ENCODE measurements around the gene GFPT1. TPM values are rescaled to one million over a fixed set of nuclear protein-coding genes. Genes with fewer than 3 reads are reported as not detected.

The GFPT1 gene
- total and polyA plus RNA-seq, 2 donors, result 7.0 to 8.8 TPM

DNA sequence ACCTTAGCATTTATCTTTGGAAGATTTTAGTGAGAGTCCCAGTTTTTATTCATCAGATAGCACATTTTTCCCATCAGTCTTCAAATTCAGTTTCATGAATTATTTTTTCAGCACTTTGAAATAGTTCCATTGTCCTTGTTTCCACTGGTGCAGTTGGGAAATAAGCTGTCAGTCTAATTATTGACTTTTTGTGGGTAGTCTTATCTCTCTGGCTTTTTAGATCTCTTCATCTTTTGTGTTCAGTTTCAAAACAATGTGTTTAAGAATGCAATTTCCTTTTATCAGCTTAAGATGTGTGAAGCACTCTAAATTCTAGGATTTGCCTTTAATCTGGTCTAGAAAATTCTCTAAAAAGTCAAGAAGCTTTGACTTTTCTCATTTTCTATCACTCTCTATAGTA lies 70.5 kb downstream of the GFPT1 start:
- DNase-seq (ENCODE audit: low read depth in 6 of 9, low spot score in 9 of 9), result no peak
- Histone ChIP-seq H3K27ac (ENCODE audit: low read depth in 1 of 2, low read length in 1 of 2) (no peak overlapping the region), H3K4me1 (ENCODE audit: control insufficient read depth in 2 of 2, insufficient read depth in 2 of 2, low read length in 2 of 2) (no peaks in the 10 kb centered on the region), H3K27me3 (ENCODE audit: control insufficient read depth in 2 of 2, insufficient read depth in 1 of 2, low read length in 1 of 2) (no peaks in the 10 kb centered on the region), H3K4me3 (ENCODE audit: low read length in 2 of 2) (no peak overlapping the region), H3K9me3 (ENCODE audit: control insufficient read depth in 2 of 2, insufficient read depth in 1 of 2, low read length in 1 of 2) (no peaks in the 10 kb centered on the region), H3K36me3 (ENCODE audit: control insufficient read depth in 2 of 2, insufficient read depth in 2 of 2, low read length in 1 of 2) (peaks cover 0 to 3% of the 10 kb centered on the region in 2 donors)

DNA sequence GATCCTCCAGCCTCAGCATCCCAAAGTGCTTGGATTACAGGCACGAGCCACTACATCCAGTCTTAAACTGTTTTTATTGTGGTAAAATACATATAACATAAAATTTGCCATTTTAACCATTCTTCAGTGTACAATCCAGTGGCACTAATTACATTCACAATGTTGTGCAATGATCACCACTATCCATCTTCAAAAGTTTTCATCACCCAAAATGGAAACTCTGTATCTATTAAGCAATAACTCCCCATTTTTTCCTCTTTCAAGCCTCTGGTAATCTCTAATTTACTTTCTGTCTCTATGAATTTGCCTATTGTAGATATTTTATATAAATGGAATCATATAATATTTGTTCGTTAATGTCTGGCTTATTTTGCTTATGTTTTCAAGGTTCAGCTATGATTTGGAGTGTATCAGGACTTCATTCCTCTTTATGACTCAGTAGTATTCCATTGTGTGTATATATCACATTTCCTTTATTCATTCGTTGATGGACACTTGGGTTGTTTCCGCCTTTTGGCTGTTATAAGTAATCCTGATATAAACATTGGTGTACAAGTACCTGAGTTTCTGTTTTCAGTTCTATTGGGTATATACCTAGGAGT lies 71.8 kb downstream of the GFPT1 start:
- H3K4me3 ChIP-seq (ENCODE audit: low read length in 2 of 2), result no peak overlapping the region
- DNase-seq (ENCODE audit: low read depth in 6 of 9, low spot score in 9 of 9), result no peak
- H3K27me3 ChIP-seq (ENCODE audit: control insufficient read depth in 2 of 2, insufficient read depth in 1 of 2, low read length in 1 of 2), result no peaks in the 10 kb centered on the region
- peaks cover 0 to under 1% of the 10 kb centered on the region in 2 donors for H3K4me1 ChIP-seq (ENCODE audit: control insufficient read depth in 2 of 2, insufficient read depth in 2 of 2, low read length in 2 of 2)
- WGBS, result over 99% methylated on average over 4 of the region's 4 CpGs
- H3K27ac ChIP-seq (ENCODE audit: low read depth in 1 of 2, low read length in 1 of 2), result no peak overlapping the region
- peaks cover 0 to 3% of the 10 kb centered on the region in 2 donors for H3K36me3 ChIP-seq (ENCODE audit: control insufficient read depth in 2 of 2, insufficient read depth in 2 of 2, low read length in 1 of 2)
- no peaks in the 10 kb centered on the region for H3K9me3 ChIP-seq (ENCODE audit: control insufficient read depth in 2 of 2, insufficient read depth in 1 of 2, low read length in 1 of 2)

- DNase-seq (ENCODE audit: low read depth in 6 of 9, low spot score in 9 of 9), result no peak
- H3K36me3 ChIP-seq (ENCODE audit: control insufficient read depth in 2 of 2, insufficient read depth in 2 of 2, low read length in 1 of 2), result no peaks in the 10 kb centered on the region
- no peaks in the 10 kb centered on the region for H3K9me3 ChIP-seq (ENCODE audit: control insufficient read depth in 2 of 2, insufficient read depth in 1 of 2, low read length in 1 of 2)
- WGBS, result 82% methylated on average over 2 of the region's 2 CpGs
- H3K27me3 ChIP-seq (ENCODE audit: control insufficient read depth in 2 of 2, insufficient read depth in 1 of 2, low read length in 1 of 2), result peaks cover 13 to 23% of the 10 kb centered on the region in 2 donors
- H3K4me1 ChIP-seq (ENCODE audit: control insufficient read depth in 2 of 2, insufficient read depth in 2 of 2, low read length in 2 of 2), result peaks cover 0 to 21% of the 10 kb centered on the region in 2 donors
- no peak overlapping the region for H3K4me3 ChIP-seq (ENCODE audit: low read length in 2 of 2)
- no peak overlapping the region for H3K27ac ChIP-seq (ENCODE audit: low read depth in 1 of 2, low read length in 1 of 2)
These were observed 76.0 kb downstream of the GFPT1 start for GRCh38 chr2:69311024-69311416.

DNA sequence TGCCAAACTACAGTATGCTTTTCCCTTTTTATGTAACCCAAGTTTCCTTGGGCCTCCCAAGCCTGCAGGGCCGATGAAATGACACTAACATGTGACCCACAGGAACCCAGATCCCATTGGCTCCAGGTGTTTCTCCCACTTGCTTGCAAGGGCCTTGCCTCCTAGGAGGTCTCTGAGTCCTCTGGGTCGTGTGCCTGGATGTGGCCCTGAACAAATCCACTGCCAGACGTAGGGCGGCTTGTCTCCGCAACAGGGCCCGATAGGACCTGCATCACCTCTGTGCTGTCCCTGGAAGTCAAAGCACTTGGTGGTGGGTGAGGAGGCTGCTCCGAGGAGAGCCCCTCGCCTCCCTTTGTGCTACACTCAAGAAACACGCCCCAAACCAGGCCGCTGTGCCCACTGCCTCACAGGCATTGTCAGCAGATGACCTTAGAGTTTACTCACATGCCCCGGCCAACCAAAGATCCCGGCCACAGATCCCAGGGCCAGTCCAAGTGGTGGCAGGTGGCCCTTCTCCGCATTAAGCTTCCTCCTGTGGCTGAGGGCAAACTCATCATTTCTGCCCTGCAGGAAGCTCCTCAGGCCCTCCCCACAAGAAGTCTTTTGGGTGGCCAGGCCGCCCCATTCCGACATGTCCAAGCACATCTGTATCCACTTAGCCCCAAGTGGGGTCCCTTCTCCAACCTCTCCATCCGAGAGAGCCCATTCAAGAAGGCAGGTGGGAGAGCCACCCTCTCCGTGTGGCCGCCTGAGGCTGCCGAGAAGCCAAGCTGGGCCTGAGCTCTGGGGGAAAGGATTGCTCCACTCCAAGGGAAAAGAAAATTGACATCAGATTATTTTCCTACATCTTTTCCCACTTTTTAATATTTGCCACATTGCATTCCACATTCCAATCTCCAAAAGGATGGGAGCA lies 76.7 kb downstream of the GFPT1 start:
- Histone ChIP-seq H3K9me3 (ENCODE audit: control insufficient read depth in 2 of 2, insufficient read depth in 1 of 2, low read length in 1 of 2) (no peaks in the 10 kb centered on the region), H3K4me1 (ENCODE audit: control insufficient read depth in 2 of 2, insufficient read depth in 2 of 2, low read length in 2 of 2) (peaks cover 0 to 23% of the 10 kb centered on the region in 2 donors), H3K27me3 (ENCODE audit: control insufficient read depth in 2 of 2, insufficient read depth in 1 of 2, low read length in 1 of 2) (peaks cover 19 to 30% of the 10 kb centered on the region in 2 donors), H3K4me3 (ENCODE audit: low read length in 2 of 2) (no peak overlapping the region), H3K36me3 (ENCODE audit: control insufficient read depth in 2 of 2, insufficient read depth in 2 of 2, low read length in 1 of 2) (no peaks in the 10 kb centered on the region), H3K27ac (ENCODE audit: low read depth in 1 of 2, low read length in 1 of 2) (peak overlapping the region in 1 of 2 donors; percentile 69)
- 97% methylated on average over 19 of the region's 19 CpGs for WGBS
- no peak for DNase-seq (ENCODE audit: low read depth in 6 of 9, low spot score in 9 of 9)

GRCh38 chr2:69309351-69310110 lies 77.5 kb downstream of the GFPT1 start:
- no peak overlapping the region for H3K4me3 ChIP-seq (ENCODE audit: low read length in 2 of 2)
- DNase-seq (ENCODE audit: low read depth in 6 of 9, low spot score in 9 of 9), result no peak
- peaks cover 24 to 38% of the 10 kb centered on the region in 2 donors for H3K27me3 ChIP-seq (ENCODE audit: control insufficient read depth in 2 of 2, insufficient read depth in 1 of 2, low read length in 1 of 2)
- WGBS, result 90% methylated on average over 9 of the region's 9 CpGs
- peaks cover 0 to 23% of the 10 kb centered on the region in 2 donors for H3K4me1 ChIP-seq (ENCODE audit: control insufficient read depth in 2 of 2, insufficient read depth in 2 of 2, low read length in 2 of 2)
- H3K9me3 ChIP-seq (ENCODE audit: control insufficient read depth in 2 of 2, insufficient read depth in 1 of 2, low read length in 1 of 2), result no peaks in the 10 kb centered on the region
- peak overlapping the region in 1 of 2 donors; percentile 69 for H3K27ac ChIP-seq (ENCODE audit: low read depth in 1 of 2, low read length in 1 of 2)
- no peaks in the 10 kb centered on the region for H3K36me3 ChIP-seq (ENCODE audit: control insufficient read depth in 2 of 2, insufficient read depth in 2 of 2, low read length in 1 of 2)

DNA sequence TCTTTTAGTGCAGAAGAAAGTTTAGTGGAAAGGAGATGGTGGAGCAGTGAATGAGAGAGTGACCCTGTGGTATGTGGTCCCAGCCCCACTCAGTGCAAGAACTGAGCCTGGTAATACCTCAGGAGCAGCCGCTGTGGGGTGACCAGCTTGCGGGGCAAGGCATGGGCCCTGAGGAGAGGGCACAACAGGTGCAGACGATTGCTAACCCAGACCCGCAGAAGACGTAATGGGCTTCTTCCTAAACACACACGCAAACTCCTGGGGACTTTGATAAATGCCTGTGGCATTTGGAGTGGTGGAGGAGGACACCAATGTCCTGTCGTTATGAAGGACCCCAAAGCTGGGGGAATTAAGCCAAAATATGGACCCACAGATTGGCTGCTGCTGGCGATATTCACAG lies 78.7 kb downstream of the GFPT1 start:
- no peaks in the 10 kb centered on the region for H3K36me3 ChIP-seq (ENCODE audit: control insufficient read depth in 2 of 2, insufficient read depth in 2 of 2, low read length in 1 of 2)
- H3K4me1 ChIP-seq (ENCODE audit: control insufficient read depth in 2 of 2, insufficient read depth in 2 of 2, low read length in 2 of 2), result peaks cover 0 to 23% of the 10 kb centered on the region in 2 donors
- no peak for DNase-seq (ENCODE audit: low read depth in 6 of 9, low spot score in 9 of 9)
- H3K27ac ChIP-seq (ENCODE audit: low read depth in 1 of 2, low read length in 1 of 2), result no peak overlapping the region
- H3K27me3 ChIP-seq (ENCODE audit: control insufficient read depth in 2 of 2, insufficient read depth in 1 of 2, low read length in 1 of 2), result peaks cover 24 to 46% of the 10 kb centered on the region in 2 donors
- 98% methylated on average over 8 of the region's 8 CpGs for WGBS
- H3K4me3 ChIP-seq (ENCODE audit: low read length in 2 of 2), result no peak overlapping the region
- H3K9me3 ChIP-seq (ENCODE audit: control insufficient read depth in 2 of 2, insufficient read depth in 1 of 2, low read length in 1 of 2), result peaks cover 3 to 5% of the 10 kb centered on the region in 2 donors

DNA sequence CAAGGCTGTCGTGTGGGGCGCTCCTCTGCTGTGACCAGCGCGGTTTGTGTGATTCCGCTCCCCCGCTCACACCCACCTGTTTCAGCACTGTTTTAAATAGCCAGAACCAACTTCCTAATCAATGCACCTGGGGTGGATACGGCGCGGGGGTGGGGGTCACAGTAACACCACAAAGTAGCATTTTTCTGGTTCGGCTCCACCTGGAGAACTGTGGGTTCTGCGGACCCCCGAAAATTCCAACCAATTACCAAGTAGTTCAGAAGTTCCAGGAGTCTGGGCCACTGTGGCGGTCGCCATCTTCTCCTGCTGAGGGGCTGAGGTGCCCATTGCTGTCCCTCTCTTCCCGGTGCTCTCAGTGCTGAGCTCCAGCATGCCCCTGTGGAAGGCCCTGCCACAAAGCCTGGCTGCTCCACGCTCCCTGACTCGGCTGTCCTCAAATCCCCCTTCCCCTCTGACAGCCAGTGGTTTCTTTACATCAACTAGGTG lies 79.4 kb downstream of the GFPT1 start:
- WGBS, result 45% methylated on average over 17 of the region's 17 CpGs
- Histone ChIP-seq H3K36me3 (ENCODE audit: control insufficient read depth in 2 of 2, insufficient read depth in 2 of 2, low read length in 1 of 2) (no peaks in the 10 kb centered on the region), H3K4me1 (ENCODE audit: control insufficient read depth in 2 of 2, insufficient read depth in 2 of 2, low read length in 2 of 2) (peaks cover 0 to 23% of the 10 kb centered on the region in 2 donors), H3K27me3 (ENCODE audit: control insufficient read depth in 2 of 2, insufficient read depth in 1 of 2, low read length in 1 of 2) (peaks cover 24 to 46% of the 10 kb centered on the region in 2 donors), H3K4me3 (ENCODE audit: low read length in 2 of 2) (peak overlapping the region in 1 of 2 donors; percentile 30), H3K9me3 (ENCODE audit: control insufficient read depth in 2 of 2, insufficient read depth in 1 of 2, low read length in 1 of 2) (peaks cover 3 to 5% of the 10 kb centered on the region in 2 donors), H3K27ac (ENCODE audit: low read depth in 1 of 2, low read length in 1 of 2) (no peak overlapping the region)
- DNase-seq (ENCODE audit: low read depth in 6 of 9, low spot score in 9 of 9), result no peak

DNA sequence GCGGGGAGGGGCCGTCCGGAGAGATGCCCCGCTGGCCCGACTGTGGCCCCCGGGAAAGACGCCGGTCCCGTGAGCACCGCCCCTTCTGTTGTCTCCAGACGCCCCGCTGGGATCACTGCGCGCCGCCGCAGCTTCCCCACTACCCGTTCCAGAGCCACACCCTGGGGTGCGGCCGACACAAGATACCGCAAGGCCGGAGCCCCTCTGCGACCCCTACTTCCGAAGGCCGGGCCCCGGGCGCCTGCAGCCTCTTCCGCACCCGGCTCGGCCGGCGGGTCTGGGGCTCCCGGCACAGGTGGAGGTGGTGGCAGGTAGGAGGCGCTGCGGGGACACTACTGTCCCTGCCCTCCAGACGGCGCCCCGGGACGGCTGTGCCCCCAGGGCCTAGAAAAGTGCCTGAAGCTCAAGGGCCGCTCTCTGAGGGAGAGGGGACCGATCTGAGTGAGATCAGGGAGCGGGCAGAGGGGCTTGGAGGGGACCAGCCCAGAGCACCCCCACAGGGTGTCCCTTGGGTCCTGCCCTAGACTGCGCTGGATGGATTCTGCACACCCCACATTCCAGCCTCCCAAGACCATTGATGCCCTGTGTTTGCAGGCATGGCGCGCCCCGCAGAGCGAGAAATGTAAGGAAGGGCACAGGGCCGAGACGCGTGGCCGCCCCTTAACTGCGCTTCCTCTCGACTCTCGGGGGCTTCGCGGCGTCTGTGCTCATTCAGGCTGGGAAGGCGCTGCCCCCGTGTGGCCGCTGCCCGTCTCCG lies 80.0 kb downstream of the GFPT1 start:
- 1% methylated on average over 61 of the region's 61 CpGs for WGBS
- Histone ChIP-seq H3K4me1 (ENCODE audit: control insufficient read depth in 2 of 2, insufficient read depth in 2 of 2, low read length in 2 of 2) (peaks cover 0 to 23% of the 10 kb centered on the region in 2 donors), H3K36me3 (ENCODE audit: control insufficient read depth in 2 of 2, insufficient read depth in 2 of 2, low read length in 1 of 2) (no peaks in the 10 kb centered on the region), H3K27me3 (ENCODE audit: control insufficient read depth in 2 of 2, insufficient read depth in 1 of 2, low read length in 1 of 2) (peaks cover 24 to 48% of the 10 kb centered on the region in 2 donors), H3K9me3 (ENCODE audit: control insufficient read depth in 2 of 2, insufficient read depth in 1 of 2, low read length in 1 of 2) (peaks cover 3 to 5% of the 10 kb centered on the region in 2 donors), H3K27ac (ENCODE audit: low read depth in 1 of 2, low read length in 1 of 2) (no peak overlapping the region), H3K4me3 (ENCODE audit: low read length in 2 of 2) (peak overlapping the region; percentile 30 to 51)
- peak; percentile 19 to 84 (median 68) for DNase-seq (ENCODE audit: low read depth in 6 of 9, low spot score in 9 of 9)
